Neural crest cell (in vitro differentiated cells): ENCODE measurements around the gene UBE2I. TPM values are rescaled to one million over a fixed set of nuclear protein-coding genes. Genes with fewer than 3 reads are reported as not detected.

Experiments used
- DNase-seq: peaks from one replicate; pipeline ENCODE4 v3.0.0; 2021; ENCODE audit warnings: low read depth, mixed read lengths, low spot score
- H3K27ac Mint-ChIP-seq: one replicate; pipeline ENCODE4 v1.8.0; 2021; ENCODE audit warnings: mild to moderate bottlenecking, mixed read lengths; ENCODE audit not compliant: unreplicated experiment
- H3K27me3 Mint-ChIP-seq: 2 replicates; pipeline ENCODE4 v1.8.0; 2021; ENCODE audit warnings: low read depth, mild to moderate bottlenecking, mixed read lengths
- H3K36me3 Mint-ChIP-seq: 2 replicates; pipeline ENCODE4 v1.8.0; 2021; ENCODE audit warnings: low read depth, mild to moderate bottlenecking, mixed read lengths
- H3K4me1 Mint-ChIP-seq: 2 replicates; pipeline ENCODE4 v1.8.0; 2021; ENCODE audit warnings: mixed read lengths
- H3K4me3 Mint-ChIP-seq: one replicate; pipeline ENCODE4 v1.8.0; 2021; ENCODE audit warnings: mild to moderate bottlenecking, mixed read lengths
- H3K9me3 Mint-ChIP-seq: 2 replicates; pipeline ENCODE4 v1.8.0; 2021; ENCODE audit warnings: mixed read lengths
- CTCF ChIP-seq: fragments of 200-600 bp; sonication (generic); conservative IDR thresholded peaks from 2 replicates; pipeline ENCODE4 v1.5.0; 2021; ENCODE audit warnings: antibody characterized with exemption, mild to moderate bottlenecking
- total RNA-seq: library from RNA; stranded (reverse); gene quantifications from 2 replicates; pipeline ENCODE4 v1.2.1, GENCODE V29; 2021

The UBE2I gene
- total RNA-seq, 1 donor from 2014 or later: 301 TPM

- DNase-seq: no peak
- TF ChIP-seq CTCF: no peak
These were observed 27.9 kb upstream of the UBE2I start for GRCh38 chr16:1281517-1281916.

GRCh38 chr16:1282324-1282973, 27.0 kb upstream of the UBE2I start:
- no peak for TF ChIP-seq CTCF
- Mint-ChIP-seq H3K9me3 (no peaks in the 10 kb centered on the region), H3K27ac (no peak overlapping the region)

More at GRCh38 chr16:1281517-1281916, 27.9 kb upstream of the UBE2I start:
- H3K4me3 Mint-ChIP-seq: no peak overlapping the region
- H3K36me3 Mint-ChIP-seq: no peaks in the 10 kb centered on the region
- H3K27me3 Mint-ChIP-seq: peaks cover under 1% of the 10 kb centered on the region
- peaks cover 12% of the 10 kb centered on the region for H3K4me1 Mint-ChIP-seq
- no peaks in the 10 kb centered on the region for H3K9me3 Mint-ChIP-seq
- peak overlapping the region; percentile 24 for H3K27ac Mint-ChIP-seq

GRCh38 chr16:1283296-1283695, 26.1 kb upstream of the UBE2I start:
- H3K27ac Mint-ChIP-seq: no peak overlapping the region
- H3K9me3 Mint-ChIP-seq: no peaks in the 10 kb centered on the region
- no peak for DNase-seq
- H3K27me3 Mint-ChIP-seq: peaks cover 11% of the 10 kb centered on the region
- peaks cover 8% of the 10 kb centered on the region for H3K4me1 Mint-ChIP-seq
- no peak overlapping the region for H3K4me3 Mint-ChIP-seq
- no peaks in the 10 kb centered on the region for H3K36me3 Mint-ChIP-seq
- no peak for TF ChIP-seq CTCF

More at GRCh38 chr16:1282324-1282973, 27.0 kb upstream of the UBE2I start:
- no peak overlapping the region for H3K4me3 Mint-ChIP-seq
- H3K36me3 Mint-ChIP-seq: no peaks in the 10 kb centered on the region
- no peak for DNase-seq
- peaks cover 12% of the 10 kb centered on the region for H3K4me1 Mint-ChIP-seq
- peaks cover 2% of the 10 kb centered on the region for H3K27me3 Mint-ChIP-seq

- no peak overlapping the region for H3K4me3 Mint-ChIP-seq
- no peaks in the 10 kb centered on the region for H3K9me3 Mint-ChIP-seq
- H3K4me1 Mint-ChIP-seq: peaks cover 8% of the 10 kb centered on the region
- peaks cover 17% of the 10 kb centered on the region for H3K27me3 Mint-ChIP-seq
- TF ChIP-seq CTCF: no peak
- H3K36me3 Mint-ChIP-seq: no peaks in the 10 kb centered on the region
- no peak for DNase-seq
- H3K27ac Mint-ChIP-seq: no peak overlapping the region
These were observed 25.3 kb upstream of the UBE2I start for GRCh38 chr16:1283996-1284616.

GRCh38 chr16:1285669-1286512, 23.5 kb upstream of the UBE2I start:
- DNase-seq: no peak
- TF ChIP-seq CTCF: no peak
- H3K4me1 Mint-ChIP-seq: peaks cover 11% of the 10 kb centered on the region

More at GRCh38 chr16:1285669-1286512, 23.5 kb upstream of the UBE2I start:
- Mint-ChIP-seq H3K27ac (no peak overlapping the region), H3K27me3 (peaks cover 34% of the 10 kb centered on the region), H3K9me3 (no peaks in the 10 kb centered on the region), H3K36me3 (no peaks in the 10 kb centered on the region), H3K4me3 (no peak overlapping the region)
